Esophagus squamous epithelium (tissue), 5 donors: ENCODE data around the gene GANAB. TPM values are rescaled to one million over a fixed set of nuclear protein-coding genes. Genes with fewer than 3 reads are reported as not detected.
A peak's percentile ranks its signal among the peaks of the same experiment; 100 is the strongest.

Source experiments
- DNase-seq: peaks from one replicate; lab custom pipeline; 2025; lab: John Stamatoyannopoulos, UW
- H3K27ac ChIP-seq, 4 donors: fragments of 200-600 bp; sonication (generic); one replicate each; pipeline ENCODE4 v1.5.1; 2016 to 2019; ENCODE audit warnings: mild to moderate bottlenecking in 1 of 4
- H3K27me3 ChIP-seq, 4 donors: fragments of 200-600 bp; sonication (generic); 1 replicate in 3 of 4; 2 replicates in 1 of 4; pipeline versions ENCODE4 v1.5.1 to v1.6.0; 2017 to 2021; ENCODE audit warnings: antibody characterized with exemption in 1 of 4
- H3K36me3 ChIP-seq, 3 donors: fragments of 200-600 bp; sonication (generic); one replicate each; pipeline ENCODE4 v1.5.1; 2016 to 2019
- H3K4me1 ChIP-seq, 3 donors: fragments of 200-600 bp; sonication (generic); one replicate each; pipeline ENCODE4 v1.5.1; 2017 to 2019
- H3K4me3 ChIP-seq, 4 donors: fragments of 200-600 bp; sonication (generic); 1 replicate in 3 of 4; 2 replicates in 1 of 4; pipeline ENCODE4 v1.5.1; 2016 to 2019; ENCODE audit warnings: mild to moderate bottlenecking in 2 of 4, moderate library complexity in 1 of 4
- H3K9me3 ChIP-seq, 3 donors: fragments of 200-600 bp; sonication (generic); one replicate each; pipeline ENCODE4 v1.5.1; 2016 to 2019
- CTCF ChIP-seq, 6 experiments: fragments of 450-650 bp in 4 of 6; fragments of 200-600 bp in 2 of 6; sonication (generic) in 2 of 6; IDR thresholded peaks; one replicate each; pipeline ENCODE4 v1.5.1; 2016 to 2019; ENCODE audit warnings: antibody characterized with exemption in 6 of 6, mild to moderate bottlenecking in 4 of 6, moderate library complexity in 4 of 6
- POLR2A ChIP-seq, 4 donors: fragments of 450-650 bp; IDR thresholded peaks; one replicate each; pipeline ENCODE4 v1.6.1; 2017; ENCODE audit warnings: antibody characterized with exemption in 4 of 4, mild to moderate bottlenecking in 4 of 4, moderate library complexity in 3 of 4
- WGBS, 2 donors: methylation state at CpG; one replicate each; pipeline ENCODE4 v1.1.5; 2018; 5-methylcytosine and 5-hydroxymethylcytosine counted together
- intact Hi-C: fragments of 100-400 bp; cut with DNase I; formaldehyde crosslinking; loops from one replicate; pipeline ENCODE4 v1.15.0; 2022
- total RNA-seq, 4 donors: library from RNA; depleted of rRNA; stranded (reverse); fragments of >200 nt; gene quantifications; one replicate each; pipeline ENCODE4 v1.1.0, GENCODE V29; 2016
- donor health status: DM: yes; HTN: yes; CAD: no.

The GANAB gene
- total RNA-seq, 4 donors from 2014 or later, result 90.8 to 97.2 (median 95.0) TPM

DNA sequence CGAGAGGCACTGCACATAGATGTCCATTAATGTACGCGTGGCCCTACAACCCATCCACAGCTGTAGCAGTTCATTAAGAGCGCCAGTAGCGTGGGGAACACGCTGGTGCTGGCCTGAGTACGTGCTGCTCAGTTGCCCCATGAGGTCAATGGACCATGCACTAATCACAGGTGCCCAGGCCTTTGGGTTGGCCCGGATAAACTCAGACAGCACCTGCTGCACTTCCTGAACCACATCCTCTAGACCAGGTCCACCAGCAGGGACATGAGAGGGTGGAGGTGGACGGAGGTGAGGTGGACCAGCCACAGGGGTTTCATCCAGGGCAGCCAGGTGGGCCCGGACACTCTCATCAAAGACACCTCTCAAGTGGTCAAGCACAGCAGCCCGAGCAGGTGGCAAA, 3.1 kb upstream of the GANAB start:
- peaks cover 0 to 40% (median 20%) of the 10 kb centered on the region in 3 donors for H3K36me3 ChIP-seq
- H3K4me3 ChIP-seq, result no peak overlapping the region
- H3K4me1 ChIP-seq, result peaks cover 28 to 46% (median 31%) of the 10 kb centered on the region in 3 donors
- H3K9me3 ChIP-seq, result no peaks in the 10 kb centered on the region
- no peaks in the 10 kb centered on the region for H3K27me3 ChIP-seq
- TF ChIP-seq CTCF (IDR thresholded peaks at IDR 0.05) (no peak), POLR2A (IDR thresholded peaks at IDR 0.05) (no peak)
- intact Hi-C loops, result no loop called here
- 85 to 92% methylated on average over 4 to 11 of the region's 11 CpGs for WGBS, 2 donors
- DNase-seq, result no peak
- no peak overlapping the region for H3K27ac ChIP-seq

DNA sequence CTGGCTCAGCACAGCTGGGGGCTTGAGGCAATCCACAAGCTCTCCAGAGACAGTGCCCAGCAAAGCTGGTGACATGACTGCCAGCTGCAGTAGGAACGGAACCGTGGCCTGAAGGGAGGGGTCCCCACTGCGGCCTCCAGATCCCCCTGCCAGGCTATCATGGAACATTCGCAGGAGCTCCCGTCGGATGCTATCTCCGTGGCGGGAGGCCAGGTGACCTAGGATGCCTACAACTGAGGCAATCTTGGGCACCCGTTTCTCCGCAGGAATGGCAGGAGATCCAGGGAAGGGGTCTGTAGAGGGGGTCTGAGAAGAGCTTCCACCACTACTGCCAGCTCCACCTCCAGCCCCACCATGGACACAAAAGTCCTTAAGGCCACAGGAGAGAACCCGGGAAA, 2.6 kb upstream of the GANAB start:
- Histone ChIP-seq H3K27ac (no peak overlapping the region), H3K9me3 (no peaks in the 10 kb centered on the region), H3K4me1 (peaks cover 28 to 51% (median 32%) of the 10 kb centered on the region in 3 donors), H3K27me3 (no peaks in the 10 kb centered on the region), H3K4me3 (no peak overlapping the region), H3K36me3 (peaks cover 0 to 45% (median 25%) of the 10 kb centered on the region in 3 donors)
- TF ChIP-seq POLR2A (IDR thresholded peaks at IDR 0.05) (no peak), CTCF (IDR thresholded peaks at IDR 0.05) (no peak)
- WGBS, 2 donors, result 88 to 97% methylated on average over 7 to 10 of the region's 11 CpGs
- DNase-seq, result no peak
- intact Hi-C loops, result no loop called here

GRCh38 chr11:62648185-62648966, 2.0 kb upstream of the GANAB start:
- no peak for DNase-seq
- no peak for TF ChIP-seq CTCF (IDR thresholded peaks at IDR 0.05)
- no peak for TF ChIP-seq POLR2A (IDR thresholded peaks at IDR 0.05)
- WGBS, 2 donors, result 89 to 95% methylated on average over 7 to 8 of the region's 24 CpGs

DNA sequence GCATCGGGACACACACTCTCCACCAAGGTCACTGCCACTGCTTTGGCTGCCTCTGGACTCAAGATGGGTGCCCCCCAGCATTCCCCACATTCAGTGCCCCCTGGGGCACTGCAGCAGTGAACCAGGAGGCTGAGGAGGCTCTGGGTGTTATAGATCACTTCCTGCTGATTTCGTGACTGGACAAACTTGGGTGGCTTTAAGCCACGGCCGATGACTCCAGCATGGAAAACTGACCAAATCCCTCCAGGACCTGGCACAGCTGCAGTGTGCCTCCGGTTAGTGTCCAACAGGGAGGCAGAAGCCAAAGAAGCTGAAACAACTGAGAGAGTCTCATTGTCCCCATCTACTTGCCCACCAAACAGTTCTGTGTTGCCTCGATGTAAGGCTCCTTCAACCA, 1.2 kb upstream of the GANAB start:
- TF ChIP-seq POLR2A (IDR thresholded peaks at IDR 0.05) (no peak), CTCF (IDR thresholded peaks at IDR 0.05) (no peak)
- Histone ChIP-seq H3K4me1 (peaks cover 28 to 58% (median 32%) of the 10 kb centered on the region in 3 donors), H3K27me3 (no peaks in the 10 kb centered on the region), H3K9me3 (no peaks in the 10 kb centered on the region), H3K4me3 (no peak overlapping the region), H3K36me3 (peaks cover 0 to 59% (median 30%) of the 10 kb centered on the region in 3 donors), H3K27ac (peak overlapping the region in 1 of 4 donors; percentile 96)
- 83% methylated on average over 4 of the region's 6 CpGs; no CpG with 5 or more reads in 1 of the 2 donors for WGBS, 2 donors
- intact Hi-C loops, result no loop called here
- no peak for DNase-seq

More at GRCh38 chr11:62648185-62648966, 2.0 kb upstream of the GANAB start:
- no peaks in the 10 kb centered on the region for H3K9me3 ChIP-seq
- H3K36me3 ChIP-seq, result peaks cover 0 to 51% (median 30%) of the 10 kb centered on the region in 3 donors
- peaks cover 28 to 57% (median 32%) of the 10 kb centered on the region in 3 donors for H3K4me1 ChIP-seq
- intact Hi-C loops, result no loop called here
- no peaks in the 10 kb centered on the region for H3K27me3 ChIP-seq
- H3K4me3 ChIP-seq, result no peak overlapping the region
- H3K27ac ChIP-seq, result no peak overlapping the region
